Dedifferentiated amniotic fluid mesenchymal stem cell (primary cell): ENCODE data around the gene PLIN4.

Experiments
- DNase-seq: peaks from one replicate; pipeline ENCODE4 v3.0.0-alpha.2; 2016; ENCODE audit errors: extremely low spot score

The PLIN4 gene

GRCh38 chr19:4455719-4456475, 62.4 kb downstream of the PLIN4 start:
- no peak for DNase-seq

GRCh38 chr19:4454747-4455718, 63.3 kb downstream of the PLIN4 start:
- DNase-seq, result no peak

- no peak for DNase-seq
Measured at GRCh38 chr19:4453232-4454179, 64.8 kb downstream of the PLIN4 start.

GRCh38 chr19:4452230-4452990, 65.9 kb downstream of the PLIN4 start:
- DNase-seq, result no peak
